LNCAP (cell line): ENCODE data around the gene ASTN2.

ENCODE experiments used
- CTCF ChIP-seq: fragments of 450-650 bp; IDR thresholded peaks from 2 replicates; pipeline ENCODE4 v1.5.1; 2017; ENCODE audit warnings: mild to moderate bottlenecking

ASTN2 gene

DNA sequence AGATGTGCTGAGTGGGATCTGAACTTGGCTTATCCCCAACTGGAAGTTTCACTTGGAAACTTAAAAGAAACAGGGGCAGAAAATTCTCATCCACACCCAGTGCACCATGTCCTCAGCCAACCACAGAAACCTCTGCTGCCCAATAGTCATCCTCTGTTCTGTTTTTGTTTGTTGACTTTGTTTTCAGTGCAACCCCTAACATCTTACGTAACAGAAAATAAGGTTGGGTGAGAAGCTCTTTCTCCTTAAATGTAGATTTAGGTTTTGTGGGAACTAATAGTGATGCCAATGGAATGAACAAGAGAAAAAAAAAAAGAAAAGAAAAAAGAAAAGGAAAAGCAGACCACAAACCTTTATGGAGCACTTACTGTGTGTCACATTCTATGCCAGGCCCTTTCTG, 998.4 kb downstream of the ASTN2 start:
- no peak for TF ChIP-seq CTCF

- no peak for TF ChIP-seq CTCF
Observed at GRCh38 chr9:116414374-116414773, 1000.5 kb downstream of the ASTN2 start.

GRCh38 chr9:116411506-116411905, 1003.4 kb downstream of the ASTN2 start:
- TF ChIP-seq CTCF: no peak

- TF ChIP-seq CTCF: no peak
Observed at GRCh38 chr9:116409638-116410037, 1005.2 kb downstream of the ASTN2 start.

DNA sequence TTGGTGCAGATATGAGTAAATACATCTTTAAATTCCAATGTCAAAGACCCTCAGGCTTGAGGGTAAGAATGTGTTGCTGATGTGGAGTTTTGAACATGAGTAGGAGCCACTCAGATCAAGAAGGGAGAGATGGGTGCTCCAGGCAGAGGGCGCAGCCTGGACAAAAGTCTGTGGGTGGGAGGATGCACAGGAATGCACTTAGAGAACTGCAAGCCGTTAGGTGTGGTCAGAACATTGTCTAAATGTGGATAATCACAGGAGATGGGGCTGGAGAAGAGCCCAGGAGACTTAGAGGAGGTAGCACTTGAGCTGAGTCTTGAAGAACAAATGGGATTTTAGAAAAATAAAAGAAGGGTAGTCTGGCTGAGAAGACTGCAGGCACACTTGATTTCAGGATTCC, 1005.7 kb downstream of the ASTN2 start:
- no peak for TF ChIP-seq CTCF

DNA sequence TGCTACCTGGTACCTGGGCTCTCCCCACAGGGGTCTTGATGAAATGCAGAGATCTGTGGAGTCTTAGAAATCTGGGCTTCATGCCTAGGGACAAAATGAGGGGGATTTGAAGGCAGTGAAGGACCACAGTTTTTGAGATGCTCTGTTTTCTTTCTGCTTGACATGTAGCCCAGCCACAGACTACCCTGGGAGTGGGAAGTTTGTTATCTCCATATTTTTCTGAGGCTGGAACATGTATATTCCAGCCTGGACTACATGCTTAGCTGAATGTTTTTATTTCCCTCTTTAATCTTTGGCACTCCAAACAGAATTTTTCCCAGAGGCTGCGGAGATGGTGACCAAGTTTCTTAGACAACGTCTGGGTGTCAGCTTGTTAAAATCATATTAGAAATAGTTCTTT, 1008.4 kb downstream of the ASTN2 start:
- TF ChIP-seq CTCF: no peak

DNA sequence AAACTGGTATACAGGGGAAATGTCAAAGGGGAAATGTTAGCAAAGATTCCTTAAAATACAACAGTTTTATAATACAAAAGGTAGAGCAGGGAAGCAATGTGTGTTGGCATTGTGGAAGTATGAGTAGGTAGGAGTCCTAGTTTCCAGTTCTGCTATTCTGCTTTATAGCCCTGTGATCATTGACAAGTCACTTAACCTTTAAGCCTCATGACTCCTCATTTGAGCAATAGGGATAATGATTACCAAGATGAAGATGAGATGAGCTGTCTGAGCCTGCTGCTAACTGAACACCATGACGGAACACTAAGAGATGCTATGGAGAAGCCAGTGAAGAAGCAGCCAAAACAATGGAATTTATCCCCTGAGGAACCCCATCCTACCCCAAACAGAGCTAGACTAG, 1009.5 kb downstream of the ASTN2 start:
- TF ChIP-seq CTCF: no peak

GRCh38 chr9:116404228-116404627, 1010.6 kb downstream of the ASTN2 start:
- no peak for TF ChIP-seq CTCF
